H9 (cell line): ENCODE results near the gene PKNOX2. TPM values are rescaled to one million over a fixed set of nuclear protein-coding genes. Genes with fewer than 3 reads are reported as not detected.

Source experiments
- DNase-seq: peaks from one replicate; pipeline ENCODE4 v3.0.0-alpha.2; 2017
- H2AFZ ChIP-seq: one replicate; pipeline ENCODE4 v1.6.1; 2013; ENCODE audit warnings: mild to moderate bottlenecking, low read length, control low read depth, moderate library complexity
- H2AK5ac ChIP-seq: 2 replicates; pipeline ENCODE4 v1.6.1; 2013; ENCODE audit warnings: low read length, control low read depth, mixed read lengths; ENCODE audit not compliant: insufficient read length
- H2BK120ac ChIP-seq: one replicate; pipeline ENCODE4 v1.6.1; 2013; ENCODE audit warnings: low read depth, mild to moderate bottlenecking, low read length, control low read depth, inconsistent platforms; ENCODE audit not compliant: poor library complexity, severe bottlenecking
- H2BK12ac ChIP-seq: 2 replicates; pipeline ENCODE4 v1.6.1; 2013; ENCODE audit warnings: low read length, control low read depth, mixed read lengths, low read depth; ENCODE audit not compliant: insufficient read length
- H2BK15ac ChIP-seq: 2 replicates; pipeline ENCODE4 v1.6.1; 2013; ENCODE audit warnings: low read depth, low read length, control low read depth
- H2BK20ac ChIP-seq: one replicate; pipeline ENCODE4 v1.6.1; 2013; ENCODE audit warnings: low read depth, mild to moderate bottlenecking, low read length, control low read depth, inconsistent platforms; ENCODE audit not compliant: poor library complexity, severe bottlenecking
- H2BK5ac ChIP-seq: 2 replicates; pipeline ENCODE4 v1.6.1; 2013; ENCODE audit warnings: low read length, control low read depth, mixed read lengths; ENCODE audit not compliant: insufficient read length
- H3K14ac ChIP-seq: 2 replicates; pipeline ENCODE4 v1.6.1; 2013; ENCODE audit warnings: low read length, control low read depth; ENCODE audit not compliant: insufficient read depth
- H3K18ac ChIP-seq: 2 replicates; pipeline ENCODE4 v1.6.1; 2013; ENCODE audit warnings: low read depth, mild to moderate bottlenecking, mixed read lengths, low read length, control low read depth; ENCODE audit not compliant: insufficient read length
- H3K23ac ChIP-seq: 2 replicates; pipeline ENCODE4 v1.6.1; 2013; ENCODE audit warnings: low read length, control low read depth, mixed read lengths, low read depth; ENCODE audit not compliant: insufficient read length
- H3K23me2 ChIP-seq: 2 replicates; pipeline ENCODE4 v1.6.1; 2013; ENCODE audit warnings: low read depth, mild to moderate bottlenecking, mixed read lengths, low read length, control low read depth; ENCODE audit not compliant: insufficient read length, poor library complexity, severe bottlenecking
- H3K27ac ChIP-seq: 2 replicates; pipeline ENCODE4 v1.5.1; 2013; ENCODE audit warnings: low read length, control low read depth, mixed read lengths, low read depth; ENCODE audit not compliant: insufficient read length
- H3K27me3 ChIP-seq: 2 replicates; pipeline ENCODE4 v1.6.1; 2013; ENCODE audit warnings: low read length, control low read depth, inconsistent platforms; ENCODE audit not compliant: insufficient read depth
- H3K4ac ChIP-seq: 2 replicates; pipeline ENCODE4 v1.6.1; 2013; ENCODE audit warnings: low read depth, mild to moderate bottlenecking, control low read depth, inconsistent platforms, low read length, moderate library complexity
- H3K4me1 ChIP-seq: 2 replicates; pipeline ENCODE4 v1.6.1; 2013; ENCODE audit warnings: low read length, control low read depth, inconsistent platforms; ENCODE audit not compliant: insufficient read depth
- H3K4me2 ChIP-seq: 2 replicates; pipeline ENCODE4 v1.6.1; 2013; ENCODE audit warnings: low read length, control low read depth, mixed read lengths; ENCODE audit not compliant: insufficient read length, insufficient read depth
- H3K56ac ChIP-seq: 2 replicates; pipeline ENCODE4 v1.6.1; 2013; ENCODE audit warnings: low read depth, mild to moderate bottlenecking, mixed read lengths, low read length, control low read depth; ENCODE audit not compliant: insufficient read length
- H3K79me1 ChIP-seq: 2 replicates; pipeline ENCODE4 v1.6.1; 2013; ENCODE audit warnings: low read depth, mild to moderate bottlenecking, moderate library complexity, low read length, control low read depth, inconsistent platforms; ENCODE audit not compliant: insufficient read depth, poor library complexity, severe bottlenecking
- H3K79me2 ChIP-seq: 2 replicates; pipeline ENCODE4 v1.6.1; 2013; ENCODE audit warnings: low read length, control low read depth, inconsistent platforms; ENCODE audit not compliant: insufficient read depth
- H3K9ac ChIP-seq: 2 replicates; pipeline ENCODE4 v1.6.1; 2013; ENCODE audit warnings: low read length, control low read depth, mixed read lengths; ENCODE audit not compliant: insufficient read length; ENCODE audit errors: extremely low read depth
- H3K9me3 ChIP-seq: one replicate; pipeline ENCODE4 v1.6.1; 2013; ENCODE audit warnings: low read depth, low read length, inconsistent platforms; ENCODE audit not compliant: control insufficient read depth
- H3T11ph ChIP-seq: one replicate; pipeline ENCODE4 v1.6.1; 2013; ENCODE audit warnings: mild to moderate bottlenecking, low read length, control low read depth, inconsistent platforms
- H4K20me1 ChIP-seq: one replicate; pipeline ENCODE4 v1.6.1; 2013; ENCODE audit not compliant: control insufficient read depth, insufficient read length, insufficient read depth
- H4K5ac ChIP-seq: 2 replicates; pipeline ENCODE4 v1.6.1; 2013; ENCODE audit warnings: low read depth, mild to moderate bottlenecking, mixed read lengths, low read length, control low read depth; ENCODE audit not compliant: insufficient read length
- H4K8ac ChIP-seq: replicated peaks from 2 replicates; pipeline ENCODE4 v1.6.1; 2013; ENCODE audit warnings: low read length, control low read depth, mixed read lengths, low read depth; ENCODE audit not compliant: insufficient read length
- H4K91ac ChIP-seq: 2 replicates; pipeline ENCODE4 v1.6.1; 2013; ENCODE audit warnings: low read depth, mild to moderate bottlenecking, moderate library complexity, mixed read lengths, low read length, control low read depth; ENCODE audit not compliant: insufficient read length
- H3K27ac Mint-ChIP-seq, 3 experiments: 2 replicates in 2 of 3; 3 replicates in 1 of 3; pipeline ENCODE4 v1.8.0; 2020 to 2021; ENCODE audit warnings: mixed read lengths in 3 of 3, mild to moderate bottlenecking in 1 of 3, moderate library complexity in 1 of 3
- H3K27me3 Mint-ChIP-seq: 2 replicates; pipeline ENCODE4 v1.8.0; 2021; ENCODE audit warnings: low read depth, mild to moderate bottlenecking, moderate library complexity, mixed read lengths
- H3K36me3 Mint-ChIP-seq, 3 experiments: 2 replicates in 2 of 3; 3 replicates in 1 of 3; pipeline ENCODE4 v1.8.0; 2020 to 2021; ENCODE audit warnings: low read depth in 3 of 3, mixed read lengths in 3 of 3; ENCODE audit not compliant: insufficient read depth in 1 of 3
- H3K4me1 Mint-ChIP-seq, 2 experiments: 2 replicates each; pipeline ENCODE4 v1.8.0; 2020; ENCODE audit warnings: mixed read lengths in 2 of 2
- H3K4me3 Mint-ChIP-seq, 2 experiments: 2 replicates in 1 of 2; 3 replicates in 1 of 2; pipeline ENCODE4 v1.8.0; 2020 to 2021; ENCODE audit warnings: mild to moderate bottlenecking in 2 of 2, mixed read lengths in 2 of 2, moderate library complexity in 1 of 2
- H3K9me3 Mint-ChIP-seq, 2 experiments: 2 replicates in 1 of 2; 3 replicates in 1 of 2; pipeline ENCODE4 v1.8.0; 2020; ENCODE audit warnings: mild to moderate bottlenecking in 2 of 2, mixed read lengths in 2 of 2, moderate library complexity in 1 of 2
- WGBS: extraction: QIAGEN DNeasy Blood & Tissue Kit; methylation state at CpG from one replicate; pipeline ENCODE4 v1.1.7; 2013; ENCODE audit warnings: missing lambda C conversion rate, low lambda C conversion rate, mixed read lengths; ENCODE audit not compliant: insufficient read length; ENCODE audit errors: extremely low coverage; 5-methylcytosine and 5-hydroxymethylcytosine counted together
- total RNA-seq: library from RNA; stranded (reverse); gene quantifications from 2 replicates; pipeline ENCODE4 v1.2.1, GENCODE V29; 2021
- TF ChIP-seq, protein P1 (sequence below): fragments of 200-600 bp; sonication (generic); conservative IDR thresholded peaks from 3 replicates; pipeline ENCODE4 v1.8.0; 2021; ENCODE audit warnings: antibody characterized with exemption, mild to moderate bottlenecking

The PKNOX2 gene
- total RNA-seq, 1 experiment from 2014 or later: 1.3 TPM

DNA sequence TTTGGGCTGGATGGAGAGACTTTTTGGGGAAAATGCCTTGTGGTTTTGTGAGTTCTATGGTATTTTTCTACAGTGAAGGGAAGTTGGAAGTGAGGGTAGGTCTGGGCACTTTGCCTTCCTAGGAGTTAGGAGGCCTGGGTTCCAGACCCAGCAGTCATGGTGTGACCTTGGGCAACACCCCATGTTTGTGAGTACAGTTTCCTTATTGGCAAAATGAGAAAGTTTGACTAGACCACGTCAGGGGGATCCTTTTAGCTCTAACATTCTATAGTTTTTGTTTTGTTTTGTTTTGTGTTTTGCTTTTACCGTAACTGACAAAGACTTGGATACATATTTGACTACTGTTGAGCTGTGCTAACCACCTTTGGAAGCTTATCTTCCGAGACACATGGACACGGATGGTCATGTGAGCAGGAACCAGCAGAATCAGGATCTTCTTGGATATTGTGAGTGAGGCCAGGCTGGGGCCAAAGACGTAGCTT is 109.0 kb downstream of the PKNOX2 start:
- Histone ChIP-seq H2BK15ac (no peak overlapping the region), H3K79me1 (no peaks in the 10 kb centered on the region), H3K4me1 (no peaks in the 10 kb centered on the region; the same call in 1 of the 2 replicates), H3K18ac (no peak overlapping the region), H3K9me3 (no peaks in the 10 kb centered on the region), H3K27ac (no peak overlapping the region), H3K4me2 (no peak overlapping the region), H3K23ac (no peak overlapping the region), H4K8ac (no peak overlapping the region), H3K23me2 (no peaks in the 10 kb centered on the region), H4K5ac (no peak overlapping the region), H3T11ph (no peak overlapping the region), H3K14ac (no peak overlapping the region), H2BK12ac (no peak overlapping the region), H2BK120ac (no peak overlapping the region), H3K27me3 (no peaks in the 10 kb centered on the region; the same call in 1 of the 2 replicates), H2AK5ac (no peak overlapping the region), H3K79me2 (no peaks in the 10 kb centered on the region), H3K9ac (no peak overlapping the region), H3K4ac (no peak overlapping the region), H2AFZ (no peak overlapping the region), H4K91ac (no peak overlapping the region), H3K56ac (no peak overlapping the region), H4K20me1 (no peaks in the 10 kb centered on the region), H2BK5ac (no peak overlapping the region), H2BK20ac (no peak overlapping the region)
- peaks cover 14 to 21% of the 10 kb centered on the region in 2 experiments for H3K4me1 Mint-ChIP-seq
- no peak for DNase-seq
- H3K27me3 Mint-ChIP-seq: peaks cover 1% of the 10 kb centered on the region
- no CpG with 5 or more reads among the region's 5 CpGs for WGBS
- H3K36me3 Mint-ChIP-seq: no peaks in the 10 kb centered on the region
- H3K9me3 Mint-ChIP-seq: no peaks in the 10 kb centered on the region
- no peak overlapping the region for H3K27ac Mint-ChIP-seq
- no peak overlapping the region for H3K4me3 Mint-ChIP-seq
- TF ChIP-seq, protein P1, sequence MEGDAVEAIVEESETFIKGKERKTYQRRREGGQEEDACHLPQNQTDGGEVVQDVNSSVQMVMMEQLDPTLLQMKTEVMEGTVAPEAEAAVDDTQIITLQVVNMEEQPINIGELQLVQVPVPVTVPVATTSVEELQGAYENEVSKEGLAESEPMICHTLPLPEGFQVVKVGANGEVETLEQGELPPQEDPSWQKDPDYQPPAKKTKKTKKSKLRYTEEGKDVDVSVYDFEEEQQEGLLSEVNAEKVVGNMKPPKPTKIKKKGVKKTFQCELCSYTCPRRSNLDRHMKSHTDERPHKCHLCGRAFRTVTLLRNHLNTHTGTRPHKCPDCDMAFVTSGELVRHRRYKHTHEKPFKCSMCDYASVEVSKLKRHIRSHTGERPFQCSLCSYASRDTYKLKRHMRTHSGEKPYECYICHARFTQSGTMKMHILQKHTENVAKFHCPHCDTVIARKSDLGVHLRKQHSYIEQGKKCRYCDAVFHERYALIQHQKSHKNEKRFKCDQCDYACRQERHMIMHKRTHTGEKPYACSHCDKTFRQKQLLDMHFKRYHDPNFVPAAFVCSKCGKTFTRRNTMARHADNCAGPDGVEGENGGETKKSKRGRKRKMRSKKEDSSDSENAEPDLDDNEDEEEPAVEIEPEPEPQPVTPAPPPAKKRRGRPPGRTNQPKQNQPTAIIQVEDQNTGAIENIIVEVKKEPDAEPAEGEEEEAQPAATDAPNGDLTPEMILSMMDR: no peak
